NCI-H187 (cell line): Measurements from ENCODE around the gene RUFY2.
"Not testable (repeated sequence)": the region's sequence is repeated elsewhere in the genome, so short reads cannot be mapped to it uniquely, and the experiment has no call there.

Experiments used
- DNase-seq, 2 experiments: peaks; one replicate each; lab custom pipeline; 2025; lab: John Stamatoyannopoulos, UW

Gene RUFY2, protein sequence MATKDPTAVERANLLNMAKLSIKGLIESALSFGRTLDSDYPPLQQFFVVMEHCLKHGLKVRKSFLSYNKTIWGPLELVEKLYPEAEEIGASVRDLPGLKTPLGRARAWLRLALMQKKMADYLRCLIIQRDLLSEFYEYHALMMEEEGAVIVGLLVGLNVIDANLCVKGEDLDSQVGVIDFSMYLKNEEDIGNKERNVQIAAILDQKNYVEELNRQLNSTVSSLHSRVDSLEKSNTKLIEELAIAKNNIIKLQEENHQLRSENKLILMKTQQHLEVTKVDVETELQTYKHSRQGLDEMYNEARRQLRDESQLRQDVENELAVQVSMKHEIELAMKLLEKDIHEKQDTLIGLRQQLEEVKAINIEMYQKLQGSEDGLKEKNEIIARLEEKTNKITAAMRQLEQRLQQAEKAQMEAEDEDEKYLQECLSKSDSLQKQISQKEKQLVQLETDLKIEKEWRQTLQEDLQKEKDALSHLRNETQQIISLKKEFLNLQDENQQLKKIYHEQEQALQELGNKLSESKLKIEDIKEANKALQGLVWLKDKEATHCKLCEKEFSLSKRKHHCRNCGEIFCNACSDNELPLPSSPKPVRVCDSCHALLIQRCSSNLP

DNA sequence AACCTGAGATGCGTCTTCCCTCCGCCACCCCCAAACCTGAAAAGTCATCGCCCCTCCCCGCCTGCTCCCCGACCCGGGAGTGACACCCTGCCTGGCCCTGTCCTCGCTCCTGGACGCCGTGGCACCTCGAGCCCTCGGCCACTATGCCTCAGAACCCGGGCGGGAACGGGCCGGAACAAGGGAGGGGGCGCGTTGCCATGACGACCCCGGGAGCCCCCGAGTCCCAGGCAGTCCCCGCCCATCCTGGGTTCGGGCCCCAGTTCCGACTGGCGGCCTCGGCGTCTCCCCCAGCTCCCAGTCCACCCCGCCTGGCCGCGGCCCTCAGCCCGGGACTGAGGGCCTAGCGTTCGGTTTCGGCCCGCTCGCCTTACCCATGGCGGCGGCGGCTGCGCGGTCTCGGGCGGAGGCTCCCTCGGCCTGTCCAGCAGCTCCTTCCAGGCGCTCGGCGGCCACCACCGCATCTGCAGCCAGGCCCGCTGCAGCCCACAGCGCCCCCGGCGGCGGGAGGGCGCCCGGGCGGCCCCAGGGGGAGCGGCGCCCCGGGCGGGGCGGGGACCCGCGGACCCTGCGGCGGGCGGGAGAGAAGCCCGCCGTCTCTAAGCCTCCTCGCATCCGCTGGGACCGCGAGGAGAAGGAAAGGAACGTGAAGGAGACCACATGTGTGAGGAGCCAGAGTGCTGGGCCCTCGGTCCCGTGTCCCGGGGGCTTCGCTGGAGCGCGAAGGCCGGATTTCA is at the start of gene RUFY2:
RUFY2 (minus strand) TSS at position 463 of the 734 bp plus-strand sequence; CDS start at position 375, 88 bp downstream.
- DNase-seq, result peak; percentile 4 to 11

DNA sequence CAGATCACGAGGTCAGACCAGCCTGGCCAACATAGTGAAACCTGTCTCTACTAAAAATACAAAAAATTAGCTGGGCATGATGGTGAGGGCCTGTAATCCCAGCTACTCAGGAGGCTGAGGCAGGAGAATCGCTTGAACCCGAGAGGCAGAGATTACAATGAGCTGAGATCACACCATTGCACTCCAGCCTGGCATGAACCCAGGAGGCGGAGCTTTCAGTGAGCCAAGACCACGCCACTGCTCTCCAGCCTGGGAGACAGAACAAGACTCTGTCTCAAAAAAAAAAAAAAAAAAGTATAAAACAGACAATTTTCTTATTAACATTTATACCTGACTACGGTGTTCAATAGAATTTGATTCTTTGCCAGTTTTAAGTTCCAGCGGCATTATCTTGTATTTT is 42.6 kb upstream of the RUFY2 start:
- DNase-seq, result not testable (repeated sequence)

DNA sequence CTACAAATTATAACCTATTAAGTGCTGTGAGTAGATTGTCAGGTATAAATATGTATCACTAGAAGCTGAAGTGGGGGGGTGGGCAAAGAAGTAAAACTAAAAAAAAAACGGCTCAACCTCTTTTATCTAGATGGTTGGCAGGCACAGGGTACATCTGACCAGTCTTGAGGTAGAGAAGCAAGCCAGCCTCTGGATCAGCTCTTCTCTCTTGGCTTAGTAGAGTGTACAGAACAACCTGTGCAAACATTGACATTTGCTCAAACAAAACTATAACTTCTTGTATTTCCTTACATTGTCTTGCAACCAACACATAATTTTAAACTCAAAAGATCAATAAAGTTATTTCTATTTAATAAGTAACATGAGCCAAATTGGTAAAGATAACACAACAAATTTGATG is 39.1 kb upstream of the RUFY2 start:
- no peak for DNase-seq

DNA sequence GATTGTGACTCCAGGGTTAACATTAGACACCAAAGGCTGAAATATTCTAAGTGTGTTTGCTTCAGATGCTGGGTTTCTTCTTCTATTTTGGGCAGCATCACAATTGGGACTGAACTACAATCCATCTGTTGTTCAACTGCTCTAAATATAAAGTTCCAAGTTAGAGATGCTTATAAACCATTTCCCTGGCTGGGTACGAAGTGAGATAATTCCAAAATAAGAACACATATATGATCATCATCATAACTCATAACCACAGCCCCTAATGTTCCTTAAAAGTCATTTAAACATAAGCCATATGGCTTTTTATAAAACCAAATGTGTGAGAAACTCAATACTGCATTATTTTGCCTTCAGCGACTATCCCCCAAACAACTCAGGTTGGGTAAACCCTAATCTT is 35.9 kb upstream of the RUFY2 start:
- no peak for DNase-seq

DNA sequence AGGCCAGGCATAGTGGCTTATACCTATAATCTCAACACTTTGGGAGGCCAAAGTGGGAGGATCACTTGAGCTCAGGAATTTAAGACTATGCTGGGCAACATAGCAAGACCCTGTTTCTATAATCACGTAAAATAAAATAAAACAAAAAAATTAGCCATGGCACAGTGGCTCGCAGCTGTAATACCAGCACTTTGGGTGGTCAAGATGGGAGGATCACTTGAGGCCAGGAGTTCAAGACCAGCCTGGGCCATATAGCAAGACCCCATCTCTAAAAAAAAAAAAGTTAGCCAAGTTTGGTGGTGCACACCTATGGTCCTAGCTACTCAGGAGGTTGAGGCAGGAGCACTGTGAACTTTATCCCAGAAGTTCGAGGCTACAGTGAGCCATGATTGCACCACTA is 33.8 kb upstream of the RUFY2 start:
- no peak for DNase-seq

DNA sequence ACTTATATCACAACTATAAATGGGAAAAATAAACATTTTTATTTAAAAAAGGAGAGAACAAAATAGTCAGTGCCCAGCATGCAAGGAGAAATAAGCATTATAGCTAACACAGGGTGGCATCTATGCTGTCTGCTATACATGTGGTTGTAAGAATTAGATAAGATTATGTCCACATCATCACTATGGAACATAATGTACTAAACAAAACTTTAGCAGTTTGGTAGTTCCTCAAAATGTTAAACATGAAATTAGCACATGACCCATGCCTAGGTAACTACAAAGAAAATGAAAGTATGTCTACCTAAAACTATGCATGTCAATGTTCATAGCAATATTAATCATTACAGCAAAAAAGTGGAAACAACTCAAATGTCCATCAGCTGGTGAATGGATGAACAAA is 28.7 kb upstream of the RUFY2 start:
- no peak for DNase-seq

DNA sequence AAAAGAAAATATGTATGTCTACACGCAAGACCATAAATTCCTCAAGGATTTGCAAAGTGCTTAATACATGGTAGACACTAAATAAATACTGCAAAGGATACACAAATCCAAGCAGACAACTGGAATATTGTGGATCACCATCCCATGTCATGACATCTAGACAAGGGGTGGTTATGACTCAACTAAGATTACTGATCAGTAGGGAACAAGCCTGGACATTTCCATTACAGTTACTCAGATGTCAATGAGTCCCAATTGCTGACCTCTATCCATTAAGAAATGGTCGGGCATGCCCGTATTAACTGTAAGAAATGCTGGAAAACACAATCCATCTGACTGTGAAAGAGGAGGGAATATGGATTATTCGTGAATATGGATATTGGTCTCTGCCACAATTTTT is 27.6 kb upstream of the RUFY2 start:
- DNase-seq, result no peak

DNA sequence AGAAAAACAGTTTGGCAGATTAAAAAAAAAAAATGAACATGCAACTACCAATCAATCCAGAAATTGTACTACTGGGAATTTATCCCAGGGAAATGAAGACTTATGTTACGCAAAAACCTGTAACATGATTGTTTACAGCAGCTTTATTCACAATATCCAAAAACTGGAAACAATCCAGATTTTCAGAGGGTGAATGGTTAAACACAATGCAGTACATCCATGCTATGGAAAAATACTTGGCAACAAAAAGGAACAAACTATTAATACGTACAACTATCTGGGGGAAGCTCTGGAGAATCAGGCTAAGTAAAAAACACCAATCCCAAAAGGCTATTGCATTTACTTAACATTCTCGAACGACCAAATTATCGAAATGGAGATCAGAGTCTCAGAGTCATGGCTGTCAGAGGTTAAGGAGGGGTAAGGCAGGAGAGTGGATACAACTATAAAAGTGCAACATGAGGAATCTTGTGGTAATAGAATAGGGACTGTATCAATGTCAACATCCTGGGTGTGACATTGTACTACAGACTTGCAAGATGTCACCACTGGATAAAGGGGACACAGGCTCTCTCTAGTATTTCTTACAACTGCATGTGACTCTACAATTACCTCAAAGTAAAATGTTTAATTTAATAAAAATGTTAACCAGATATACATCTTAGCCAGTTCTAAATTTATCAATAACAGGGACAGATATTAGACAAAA is 21.5 kb upstream of the RUFY2 start:
- no peak for DNase-seq

DNA sequence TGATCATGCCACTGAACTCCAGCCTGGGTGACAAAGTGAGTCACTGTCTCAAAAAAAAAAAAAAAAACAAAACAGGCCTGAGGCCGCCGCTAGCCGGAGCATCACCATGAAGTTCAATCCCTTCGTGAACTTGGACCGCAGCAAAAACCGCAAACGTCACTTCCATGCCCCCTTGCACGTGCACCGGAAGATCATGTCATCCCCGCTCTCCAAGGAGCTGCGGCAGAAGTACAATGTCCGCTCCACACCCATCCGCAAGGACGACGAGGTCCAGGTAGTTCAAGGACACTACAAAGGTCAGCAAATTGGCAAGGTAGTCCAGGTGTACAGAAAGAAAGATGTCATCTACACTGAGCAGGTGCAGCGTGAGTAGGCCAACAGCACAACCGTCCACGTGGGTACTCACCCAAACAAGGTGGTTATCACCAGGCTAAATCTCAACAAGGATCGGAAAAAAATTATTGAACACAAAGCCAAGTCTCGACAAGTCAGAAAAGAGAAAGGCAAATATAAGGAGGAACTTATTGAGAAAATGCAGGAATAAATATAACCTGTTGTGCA is 17.5 kb upstream of the RUFY2 start:
- no peak for DNase-seq

DNA sequence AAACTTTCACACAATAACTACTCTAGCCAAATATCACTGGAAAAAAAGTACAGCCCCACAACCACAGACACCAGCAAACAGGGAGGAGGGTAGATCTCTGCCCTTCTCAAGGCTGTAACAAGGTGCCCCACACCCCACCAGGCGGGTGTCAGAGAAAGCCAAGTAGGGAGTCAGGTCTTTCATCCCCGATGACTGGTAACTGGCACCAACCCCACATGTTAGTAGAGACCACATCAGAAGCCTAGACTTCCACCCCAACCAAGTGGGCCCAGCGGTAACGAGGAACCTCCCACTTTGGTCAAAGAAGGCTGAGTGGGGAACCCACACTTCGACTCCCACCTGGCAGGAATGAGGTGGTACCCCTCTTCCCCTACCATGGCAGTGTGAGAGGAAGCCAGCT is 16.4 kb upstream of the RUFY2 start:
- no peak for DNase-seq

DNA sequence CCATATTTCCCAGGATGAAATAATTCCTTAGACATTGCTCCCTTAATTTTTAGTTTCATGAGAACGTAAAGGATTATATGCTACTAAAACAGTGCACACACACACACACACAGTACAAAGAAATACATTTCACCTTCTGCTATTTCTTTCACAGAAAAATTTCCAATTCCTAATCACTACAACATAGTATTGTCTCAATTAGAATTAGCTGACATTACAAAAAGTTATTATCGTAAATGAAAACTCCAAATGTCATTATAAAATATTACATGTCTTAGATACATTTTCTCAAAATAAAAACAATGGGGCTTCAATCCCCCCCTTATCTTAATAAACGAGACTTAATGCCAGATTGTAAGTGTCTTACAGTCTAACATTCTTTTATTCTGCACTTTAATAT is 12.3 kb upstream of the RUFY2 start:
- DNase-seq, result no peak

DNA sequence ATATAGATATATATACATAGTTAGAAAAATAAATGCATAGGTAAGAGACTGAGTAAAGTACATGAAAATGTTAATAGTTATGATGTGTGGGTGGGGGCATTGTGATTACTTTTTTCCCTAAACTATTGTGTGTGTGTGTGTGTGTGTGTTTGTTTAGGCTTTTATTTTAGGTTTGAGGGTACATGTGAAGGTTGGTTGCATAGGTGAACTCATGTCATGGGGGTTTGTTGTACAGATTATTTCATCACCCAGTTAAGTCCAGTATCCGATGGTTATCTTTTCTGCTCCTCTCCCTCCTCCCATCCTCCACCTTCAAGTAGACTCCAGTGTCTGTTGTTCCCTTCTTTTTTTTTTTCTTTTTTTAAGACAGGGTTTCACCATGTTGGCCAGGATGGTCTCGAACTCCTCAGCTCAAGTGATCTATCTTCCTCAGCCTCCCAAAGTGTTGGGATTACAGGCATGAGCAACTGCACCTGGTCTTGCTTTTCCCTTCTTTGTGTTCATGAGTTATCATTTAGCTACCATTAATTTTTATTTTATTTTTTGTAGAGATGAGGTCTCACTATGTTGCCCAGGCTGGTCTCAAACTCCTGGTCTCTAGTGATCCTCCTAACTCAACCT is 1.9 kb upstream of the RUFY2 start:
- no peak for DNase-seq

DNA sequence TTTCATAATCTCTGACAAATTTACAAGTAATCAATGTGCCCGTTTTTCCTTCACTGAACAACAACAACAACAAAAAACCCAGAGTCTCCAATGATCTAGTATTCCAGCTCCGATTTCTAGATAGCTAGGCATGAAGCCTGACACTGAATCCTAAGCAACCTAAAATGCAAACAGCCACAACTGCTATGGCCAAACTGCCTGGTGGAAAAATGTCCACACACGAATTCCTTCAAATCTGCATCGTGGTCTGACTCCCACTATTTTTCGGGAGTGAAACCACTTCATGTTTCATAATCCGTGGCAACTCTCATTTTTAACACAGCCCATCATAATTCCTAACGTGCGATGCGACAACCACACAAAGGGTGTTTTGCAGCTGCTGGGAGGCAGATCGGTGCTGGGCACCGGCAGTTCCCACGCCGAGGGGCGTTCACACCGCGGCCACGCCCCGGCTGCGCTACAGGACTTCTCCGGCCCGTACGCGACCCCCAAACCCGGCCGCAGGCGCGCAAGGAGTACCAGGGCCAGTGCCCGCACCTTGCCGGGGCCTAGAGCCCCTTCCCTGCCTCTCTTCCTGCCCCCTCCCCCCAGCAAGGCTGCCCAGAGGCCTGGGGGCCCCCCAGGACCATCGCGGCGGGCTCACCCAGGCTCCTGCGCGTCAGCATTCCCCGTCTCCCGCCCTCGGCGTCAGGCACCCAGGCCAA is 814 bp downstream of the RUFY2 start:
- peak in 1 of 2 experiments; percentile 1 for DNase-seq

DNA sequence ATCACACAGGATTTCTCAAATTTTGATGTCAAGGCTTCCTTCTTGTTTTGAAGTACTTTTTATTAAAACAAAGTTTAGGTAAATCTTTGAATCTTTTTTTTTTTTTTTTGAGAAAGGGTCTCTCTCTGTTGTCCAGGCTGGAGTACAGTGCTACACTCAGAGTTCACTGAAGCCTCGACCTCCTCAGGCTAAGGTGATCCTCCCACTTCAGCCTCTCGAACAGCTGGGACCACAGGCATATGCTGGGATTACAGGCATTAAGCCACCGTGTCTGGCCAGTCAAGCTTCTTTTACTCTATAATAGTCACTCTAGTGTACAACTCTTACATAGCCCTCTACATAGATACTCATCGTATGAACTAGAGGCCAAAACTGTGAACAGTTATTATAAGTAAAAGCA is 3.4 kb downstream of the RUFY2 start:
- no peak for DNase-seq

DNA sequence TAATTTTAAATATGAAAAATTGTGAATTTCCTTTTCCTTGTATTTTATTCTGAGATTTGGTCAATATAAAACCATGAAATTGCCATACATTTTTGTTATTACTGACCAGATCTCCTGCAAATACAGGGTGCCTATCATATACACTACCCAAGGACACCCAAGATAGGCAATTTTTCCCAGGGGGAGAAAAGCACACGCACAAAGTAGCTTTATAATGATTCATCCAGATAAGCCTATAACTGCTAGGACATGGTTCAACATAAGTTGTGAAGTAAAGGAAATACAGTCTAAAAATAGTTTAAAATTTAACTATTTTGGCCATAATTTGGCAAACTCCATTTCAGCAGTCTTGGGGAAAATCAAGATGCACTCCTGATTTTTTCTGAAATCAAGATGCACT is 4.8 kb downstream of the RUFY2 start:
- DNase-seq, result no peak

DNA sequence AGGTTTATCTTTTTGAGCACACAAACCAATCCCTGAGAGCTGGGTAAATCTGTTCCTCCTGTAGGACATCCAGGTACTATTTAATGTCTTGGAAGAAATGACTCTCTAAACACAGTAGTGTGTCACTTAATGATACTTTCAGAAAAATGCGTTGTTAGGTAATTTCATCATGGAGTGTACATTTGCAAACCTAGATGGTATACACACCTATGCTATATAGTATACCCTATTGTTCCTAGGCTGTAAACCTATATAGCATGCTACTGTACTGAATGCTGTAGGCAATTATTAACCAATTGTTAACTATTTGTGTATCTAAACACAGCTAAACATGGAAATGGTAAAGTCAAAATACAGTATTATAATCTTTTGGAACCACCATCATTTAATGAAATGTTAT is 10.1 kb downstream of the RUFY2 start:
- DNase-seq, result no peak

DNA sequence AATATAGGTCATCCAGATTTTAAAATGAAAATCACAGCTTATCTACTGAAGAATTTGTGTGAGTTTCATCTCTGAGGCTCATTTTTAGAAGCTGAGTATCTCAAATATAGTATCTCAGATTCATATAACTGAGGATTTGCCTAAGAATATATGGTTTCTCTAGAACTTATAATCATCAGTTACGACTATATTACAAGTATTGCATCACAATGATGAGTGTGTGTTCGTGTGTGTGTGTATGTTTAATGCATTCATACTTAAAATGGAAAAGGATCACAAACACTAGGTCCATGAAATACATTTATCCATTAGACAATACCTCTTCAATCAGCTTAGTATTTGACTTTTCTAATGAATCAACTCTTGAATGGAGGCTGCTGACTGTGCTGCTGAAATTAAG is 21.3 kb downstream of the RUFY2 start:
- no peak for DNase-seq

DNA sequence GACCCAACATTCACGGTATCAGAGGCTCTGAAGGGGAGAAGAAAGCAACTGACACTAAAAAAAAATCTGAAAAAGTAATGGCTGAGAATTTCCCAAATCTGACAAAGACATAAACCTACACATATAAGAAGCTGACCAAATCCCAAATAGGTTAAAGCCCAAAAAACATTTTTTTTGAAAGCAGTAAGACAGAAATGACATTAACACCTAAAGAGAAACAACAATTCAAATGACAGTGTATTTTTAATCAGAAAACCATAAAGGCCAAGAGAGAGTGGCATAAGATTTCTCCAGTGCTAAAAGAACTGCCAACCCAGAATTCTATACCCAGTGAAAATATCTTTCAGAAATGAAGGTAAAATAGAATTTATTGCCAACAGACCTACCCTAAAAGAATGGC is 35.5 kb downstream of the RUFY2 start:
- DNase-seq, result no peak

DNA sequence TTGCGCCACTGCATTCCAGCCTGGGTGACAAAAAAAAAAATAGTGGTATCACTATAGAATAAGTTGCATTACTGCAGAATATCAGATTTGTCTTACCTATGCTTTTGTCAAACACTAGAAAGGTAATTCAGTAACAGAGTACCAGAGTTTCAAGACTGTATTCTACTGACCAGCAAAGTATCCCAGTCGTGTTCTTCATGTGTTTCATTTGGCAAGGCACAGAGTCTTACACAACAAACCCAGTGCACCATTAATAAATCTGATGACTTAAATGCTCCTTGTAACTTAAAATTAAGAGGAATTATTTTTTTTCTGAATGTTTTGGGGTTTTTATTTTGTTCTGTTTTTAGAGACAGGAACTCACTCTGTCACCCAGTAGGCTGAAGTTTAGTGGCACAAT is 40.0 kb downstream of the RUFY2 start:
- no peak for DNase-seq

DNA sequence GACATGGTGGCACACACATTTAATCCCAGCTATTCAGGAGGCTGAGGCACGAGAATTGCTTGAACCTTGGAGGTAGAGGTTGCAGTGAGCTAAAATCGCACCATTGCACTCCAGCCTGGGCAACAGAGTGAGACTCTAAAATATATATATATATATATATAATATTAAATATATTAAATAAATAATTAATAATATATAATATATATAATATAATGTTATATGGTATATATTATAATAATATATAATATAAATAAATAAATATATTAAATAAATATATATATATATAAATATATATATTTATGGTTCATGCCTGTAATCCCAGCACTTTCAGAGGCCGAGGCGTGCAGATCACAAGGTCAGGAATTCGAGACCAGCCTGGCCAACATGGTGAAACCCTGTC is 40.5 kb downstream of the RUFY2 start:
- DNase-seq, result no peak

DNA sequence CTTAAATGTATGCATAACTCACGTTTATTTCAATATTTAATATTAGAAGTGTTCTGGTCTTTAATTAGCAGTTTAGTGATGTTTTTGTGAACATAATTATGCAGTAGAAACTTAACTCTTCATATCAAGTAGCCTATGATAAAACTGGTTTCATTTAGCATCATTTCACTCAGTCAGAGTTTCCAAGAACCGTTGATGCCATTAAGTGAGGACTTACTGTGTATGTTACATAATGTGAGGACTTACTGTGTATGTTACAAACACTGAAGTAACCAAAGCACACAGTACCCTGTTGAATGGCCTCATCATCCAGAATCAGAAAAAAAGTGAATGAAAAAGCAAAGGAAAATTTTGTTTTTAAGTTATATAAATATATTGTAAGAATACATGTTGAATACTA is 41.5 kb downstream of the RUFY2 start:
- no peak for DNase-seq
